PC-3 (cell line): ENCODE data around the gene ESPN. TPM values are rescaled to one million over a fixed set of nuclear protein-coding genes. Genes with fewer than 3 reads are reported as not detected.
A peak's percentile ranks its signal among the peaks of the same experiment; 100 is the strongest.

Source experiments
- ATAC-seq: fragments of 200-7000 bp; cut with Tn5 transposase; 2 replicates; pipeline ENCODE4 v1.9.1; 2020; ENCODE audit warnings: mild to moderate bottlenecking, moderate library complexity
- BruUV-seq: library from RNA; stranded (reverse); fragments of 400-500 nt; replicated peaks from 2 replicates; lab custom pipeline; 2021; lab: Mats Ljungman, UMichigan
- CTCF ChIA-PET: fragments of 300-600 bp; sonication (Branson Sonifier 250); formaldehyde crosslinking; loops from one replicate; lab custom pipeline; 2022; ENCODE audit warnings: antibody characterized with exemption; lab: Charles Lee
- POLR2A ChIA-PET: fragments of 300-600 bp; sonication (Branson Sonifier 250); formaldehyde crosslinking; loops from one replicate; lab custom pipeline; 2022; ENCODE audit warnings: antibody characterized with exemption; ENCODE audit not compliant: unreplicated experiment; lab: Charles Lee
- DNase-seq: peaks from one replicate; pipeline ENCODE4 v3.0.0-alpha.2; 2015
- H2AFZ ChIP-seq: fragments of 300-600 bp; sonication (generic); 2 replicates; pipeline ENCODE4 v1.6.0; 2016; ENCODE audit warnings: antibody characterized with exemption, low read length
- H3F3A ChIP-seq: fragments of 300-600 bp; sonication (generic); one replicate; pipeline ENCODE4 v1.6.0; 2017; ENCODE audit warnings: antibody characterized with exemption, low read length, control low read depth, mild to moderate bottlenecking; ENCODE audit not compliant: unreplicated experiment
- H3K27ac ChIP-seq: fragments of 300-600 bp; sonication (generic); 2 replicates; pipeline ENCODE4 v1.5.1; 2016; ENCODE audit warnings: mild to moderate bottlenecking, low read length
- H3K27me3 ChIP-seq: fragments of 300-600 bp; sonication (generic); 2 replicates; pipeline ENCODE4 v1.6.1; 2016; ENCODE audit warnings: low read length, mixed read lengths
- H3K36me3 ChIP-seq: fragments of 300-600 bp; sonication (generic); 2 replicates; pipeline ENCODE4 v1.6.1; 2016; ENCODE audit warnings: low read depth, mixed run types, low read length, mixed read lengths
- H3K4me1 ChIP-seq: fragments of 300-600 bp; sonication (generic); 2 replicates; pipeline ENCODE4 v1.5.1; 2016; ENCODE audit warnings: low read length; ENCODE audit not compliant: insufficient read depth
- H3K4me2 ChIP-seq: fragments of 300-600 bp; sonication (generic); 2 replicates; pipeline ENCODE4 v1.6.0; 2016; ENCODE audit warnings: low read length
- H3K4me3 ChIP-seq: fragments of 300-600 bp; sonication (generic); 2 replicates; pipeline ENCODE4 v1.5.1; 2016; ENCODE audit warnings: mild to moderate bottlenecking, low read length, mixed read lengths
- H3K79me2 ChIP-seq: fragments of 300-600 bp; sonication (generic); 2 replicates; pipeline ENCODE4 v1.6.1; 2017; ENCODE audit warnings: low read length, mixed read lengths
- H3K9ac ChIP-seq: fragments of 300-600 bp; sonication (generic); 2 replicates; pipeline ENCODE4 v1.6.0; 2016; ENCODE audit warnings: mild to moderate bottlenecking, low read length
- H3K9me2 ChIP-seq: fragments of 300-600 bp; sonication (generic); replicated peaks from 2 replicates; pipeline ENCODE4 v1.6.1; 2016; ENCODE audit warnings: mixed run types, low read length, mixed read lengths
- H3K9me3 ChIP-seq: fragments of 300-600 bp; sonication (generic); 2 replicates; pipeline ENCODE4 v1.6.1; 2016; ENCODE audit warnings: low read length, mixed read lengths
- H4K20me1 ChIP-seq: fragments of 300-600 bp; sonication (generic); 2 replicates; pipeline ENCODE4 v1.6.1; 2016; ENCODE audit warnings: low read length, mixed read lengths
- EZH2 ChIP-seq: fragments of 300-600 bp; sonication (generic); IDR thresholded peaks from one replicate; pipeline ENCODE4 v1.6.1; 2017; ENCODE audit warnings: antibody characterized with exemption, mild to moderate bottlenecking, low read length; ENCODE audit not compliant: unreplicated experiment
- EZH2phosphoT487 ChIP-seq: fragments of 300-600 bp; sonication (generic); IDR thresholded peaks from 2 replicates; pipeline ENCODE4 v1.6.1; 2018; ENCODE audit warnings: mild to moderate bottlenecking, antibody characterized with exemption, low read length, borderline replicate concordance
- intact Hi-C: fragments of 100-400 bp; cut with micrococcal nuclease; formaldehyde crosslinking; loops from 2 replicates; pipeline ENCODE4 v1.9.0; 2023
- total RNA-seq: library from RNA; depleted of rRNA; stranded (reverse); fragments of >200 nt; gene quantifications from 2 replicates; pipeline ENCODE4 v1.2.3, GENCODE V29; 2014
- TF ChIP-seq, protein P1 (sequence below): fragments of 300-600 bp; sonication (generic); conservative IDR thresholded peaks from 2 replicates; pipeline ENCODE4 v1.5.1; 2017; ENCODE audit warnings: antibody characterized with exemption, low read depth, mild to moderate bottlenecking, low read length

Gene ESPN
- total RNA-seq, 1 experiment from 2014 or later, result 11.1 TPM

DNA sequence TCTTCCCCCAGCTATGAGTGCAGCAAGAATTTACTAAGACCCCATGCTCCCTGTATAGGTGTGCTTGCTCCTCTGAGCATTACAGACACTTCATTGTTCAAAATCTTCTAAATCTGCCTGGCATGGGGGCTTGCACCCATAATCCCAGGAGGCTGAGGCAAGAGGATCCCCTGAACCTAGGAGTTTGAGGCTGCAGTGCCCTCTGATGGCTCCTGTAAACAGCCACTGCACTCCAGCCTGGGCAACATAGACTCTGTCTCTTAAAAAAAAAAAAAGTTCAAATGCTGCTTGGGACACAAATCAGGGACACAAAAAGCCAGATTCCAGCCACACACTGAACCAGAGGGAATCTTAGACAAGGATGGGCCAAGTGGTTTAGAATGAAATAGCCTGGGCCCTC lies 27.6 kb upstream of the ESPN start:
- H4K20me1 ChIP-seq, result peaks cover 8% of the 10 kb centered on the region
- peak; percentile 45 for DNase-seq
- H2AFZ ChIP-seq, result no peak overlapping the region
- no peak overlapping the region for H3K4me3 ChIP-seq
- no peaks in the 10 kb centered on the region for H3K27me3 ChIP-seq
- no peaks in the 10 kb centered on the region for H3K9me2 ChIP-seq
- no TSS peak for BruUV-seq
- no peaks in the 10 kb centered on the region for H3F3A ChIP-seq
- no peaks in the 10 kb centered on the region for H3K9me3 ChIP-seq
- POLR2A ChIA-PET, result interaction anchor here (0.6 kb wide), 1 partner anchor 13 kb away, joined by 32 read pairs; no protein-coding TSS in a partner anchor
- intact Hi-C loops, result loop anchor here (1.0 kb wide), 1 partner anchor 34 kb away; no protein-coding TSS in a partner anchor
- H3K36me3 ChIP-seq, result no peaks in the 10 kb centered on the region
- peaks cover 13% of the 10 kb centered on the region for H3K4me1 ChIP-seq
- ATAC-seq, result no peak
- no peak overlapping the region for H3K27ac ChIP-seq
- peaks cover 13% of the 10 kb centered on the region for H3K79me2 ChIP-seq
- CTCF ChIA-PET, result interaction anchor here (1.1 kb wide), 1 partner anchor 34 kb away, joined by 3 read pairs; no protein-coding TSS in a partner anchor
- H3K9ac ChIP-seq, result no peak overlapping the region
- no peak for TF ChIP-seq EZH2
- TF ChIP-seq, protein P1, sequence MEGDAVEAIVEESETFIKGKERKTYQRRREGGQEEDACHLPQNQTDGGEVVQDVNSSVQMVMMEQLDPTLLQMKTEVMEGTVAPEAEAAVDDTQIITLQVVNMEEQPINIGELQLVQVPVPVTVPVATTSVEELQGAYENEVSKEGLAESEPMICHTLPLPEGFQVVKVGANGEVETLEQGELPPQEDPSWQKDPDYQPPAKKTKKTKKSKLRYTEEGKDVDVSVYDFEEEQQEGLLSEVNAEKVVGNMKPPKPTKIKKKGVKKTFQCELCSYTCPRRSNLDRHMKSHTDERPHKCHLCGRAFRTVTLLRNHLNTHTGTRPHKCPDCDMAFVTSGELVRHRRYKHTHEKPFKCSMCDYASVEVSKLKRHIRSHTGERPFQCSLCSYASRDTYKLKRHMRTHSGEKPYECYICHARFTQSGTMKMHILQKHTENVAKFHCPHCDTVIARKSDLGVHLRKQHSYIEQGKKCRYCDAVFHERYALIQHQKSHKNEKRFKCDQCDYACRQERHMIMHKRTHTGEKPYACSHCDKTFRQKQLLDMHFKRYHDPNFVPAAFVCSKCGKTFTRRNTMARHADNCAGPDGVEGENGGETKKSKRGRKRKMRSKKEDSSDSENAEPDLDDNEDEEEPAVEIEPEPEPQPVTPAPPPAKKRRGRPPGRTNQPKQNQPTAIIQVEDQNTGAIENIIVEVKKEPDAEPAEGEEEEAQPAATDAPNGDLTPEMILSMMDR, result peak; percentile 69
- H3K4me2 ChIP-seq, result no peak overlapping the region

- Histone ChIP-seq H3K9me2 (no peaks in the 10 kb centered on the region), H3K4me2 (no peak overlapping the region), H2AFZ (no peak overlapping the region), H3K4me3 (no peak overlapping the region), H3K27me3 (no peaks in the 10 kb centered on the region), H3K79me2 (peaks cover 4% of the 10 kb centered on the region; the same call in 1 of the 2 replicates), H3K4me1 (peaks cover 10% of the 10 kb centered on the region), H4K20me1 (no peaks in the 10 kb centered on the region), H3K9ac (no peak overlapping the region), H3F3A (no peaks in the 10 kb centered on the region), H3K27ac (no peak overlapping the region), H3K9me3 (no peaks in the 10 kb centered on the region), H3K36me3 (no peaks in the 10 kb centered on the region)
- ChIA-PET POLR2A (no interaction called here), CTCF (no interaction called here)
- DNase-seq (no peak), ATAC-seq (no peak)
- intact Hi-C loops, result loop anchor here (1.0 kb wide), 1 partner anchor 35 kb away; no protein-coding TSS in a partner anchor
- no TSS peak for BruUV-seq
- no peak for TF ChIP-seq EZH2
- TF ChIP-seq, protein P1, result no peak
- no peak for TF ChIP-seq EZH2phosphoT487
These were observed 26.6 kb upstream of the ESPN start for GRCh38 chr1:6397844-6398441.

- CTCF ChIA-PET, result interaction anchor here (0.5 kb wide), 1 partner anchor 312 kb away, joined by 4 read pairs; no protein-coding TSS in a partner anchor
- peaks cover 6% of the 10 kb centered on the region for H3K4me1 ChIP-seq
- H3K4me3 ChIP-seq, result no peak overlapping the region
- POLR2A ChIA-PET, result no interaction called here
- peaks cover under 1% of the 10 kb centered on the region; the same call in 1 of the 2 replicates for H3K79me2 ChIP-seq
- no peak overlapping the region for H3K4me2 ChIP-seq
- no peaks in the 10 kb centered on the region for H3F3A ChIP-seq
- H3K36me3 ChIP-seq, result no peaks in the 10 kb centered on the region
- no TSS peak for BruUV-seq
- ATAC-seq (no peak), DNase-seq (no peak)
- intact Hi-C loops, result no loop called here
- TF ChIP-seq, protein P1, result no peak
- no peak overlapping the region for H3K27ac ChIP-seq
- H4K20me1 ChIP-seq, result no peaks in the 10 kb centered on the region
- no peak overlapping the region for H2AFZ ChIP-seq
- H3K9me2 ChIP-seq, result no peaks in the 10 kb centered on the region
- H3K9me3 ChIP-seq, result no peaks in the 10 kb centered on the region
- H3K27me3 ChIP-seq, result no peaks in the 10 kb centered on the region
- H3K9ac ChIP-seq, result no peak overlapping the region
These were observed 25.3 kb upstream of the ESPN start for GRCh38 chr1:6399294-6399693.
